ENCODE measurements around the gene CDH13.

CDH13 gene

GRCh38 chr16:83160287-83161020 lies 533.7 kb downstream of the CDH13 start:
- no peaks in the 10 kb centered on the region for H3K79me2 ChIP-seq (ENCODE audit: control insufficient read depth, low read length)
- H3F3A ChIP-seq (ENCODE audit: control insufficient read depth, insufficient read depth): no peaks in the 10 kb centered on the region
- no peak overlapping the region for H3K4me3 ChIP-seq (ENCODE audit: low read length)
- H3K9me3 ChIP-seq (ENCODE audit: control insufficient read depth, insufficient read depth, low read length): no peaks in the 10 kb centered on the region
- no peaks in the 10 kb centered on the region for H4K20me1 ChIP-seq (ENCODE audit: control insufficient read depth, insufficient read depth, low read depth, low read length)
- H3K27ac ChIP-seq (ENCODE audit: low read depth, low read length): no peak overlapping the region
- H3K4me1 ChIP-seq (ENCODE audit: control insufficient read depth, low read length): no peaks in the 10 kb centered on the region
- H3K36me3 ChIP-seq (ENCODE audit: control insufficient read depth, low read length): no peaks in the 10 kb centered on the region
- no peaks in the 10 kb centered on the region for H3K27me3 ChIP-seq (ENCODE audit: control insufficient read depth, low read length)
- no peak for TF ChIP-seq CTCF (IDR thresholded peaks at IDR 0.05; ENCODE audit: low read depth, low read length, poor library complexity, severe bottlenecking)
- no peak for TF ChIP-seq EZH2phosphoT487 (IDR thresholded peaks at IDR 0.05; ENCODE audit: borderline replicate concordance, low read length)
- no peaks in the 10 kb centered on the region for H3K9me2 ChIP-seq (replicated peaks; ENCODE audit: control insufficient read depth, low read length)
- no peak overlapping the region for H3K4me2 ChIP-seq (ENCODE audit: low read length)

- Histone ChIP-seq H4K20me1 (ENCODE audit: control insufficient read depth, insufficient read depth, low read depth, low read length) (no peaks in the 10 kb centered on the region), H3K36me3 (ENCODE audit: control insufficient read depth, low read length) (no peaks in the 10 kb centered on the region), H3K79me2 (ENCODE audit: control insufficient read depth, low read length) (no peaks in the 10 kb centered on the region), H3K9me3 (ENCODE audit: control insufficient read depth, insufficient read depth, low read length) (no peaks in the 10 kb centered on the region), H3K4me1 (ENCODE audit: control insufficient read depth, low read length) (no peaks in the 10 kb centered on the region), H3K27ac (ENCODE audit: low read depth, low read length) (no peak overlapping the region), H3K27me3 (ENCODE audit: control insufficient read depth, low read length) (no peaks in the 10 kb centered on the region), H3K4me3 (ENCODE audit: low read length) (no peak overlapping the region), H3F3A (ENCODE audit: control insufficient read depth, insufficient read depth) (no peaks in the 10 kb centered on the region), H3K9me2 (replicated peaks; ENCODE audit: control insufficient read depth, low read length) (no peaks in the 10 kb centered on the region), H3K4me2 (ENCODE audit: low read length) (no peak overlapping the region)
- TF ChIP-seq CTCF (IDR thresholded peaks at IDR 0.05; ENCODE audit: low read depth, low read length, poor library complexity, severe bottlenecking): no peak
- no peak for TF ChIP-seq EZH2phosphoT487 (IDR thresholded peaks at IDR 0.05; ENCODE audit: borderline replicate concordance, low read length)
Observed at GRCh38 chr16:83162791-83163190, 536.0 kb downstream of the CDH13 start.

GRCh38 chr16:83164816-83165215 lies 538.0 kb downstream of the CDH13 start:
- no peaks in the 10 kb centered on the region for H3F3A ChIP-seq (ENCODE audit: control insufficient read depth, insufficient read depth)
- H3K4me2 ChIP-seq (ENCODE audit: low read length): no peak overlapping the region
- no peaks in the 10 kb centered on the region for H3K36me3 ChIP-seq (ENCODE audit: control insufficient read depth, low read length)
- no peak for TF ChIP-seq EZH2phosphoT487 (IDR thresholded peaks at IDR 0.05; ENCODE audit: borderline replicate concordance, low read length)
- TF ChIP-seq CTCF (IDR thresholded peaks at IDR 0.05; ENCODE audit: low read depth, low read length, poor library complexity, severe bottlenecking): no peak
- no peaks in the 10 kb centered on the region for H3K27me3 ChIP-seq (ENCODE audit: control insufficient read depth, low read length)
- no peaks in the 10 kb centered on the region for H3K79me2 ChIP-seq (ENCODE audit: control insufficient read depth, low read length)
- H3K9me3 ChIP-seq (ENCODE audit: control insufficient read depth, insufficient read depth, low read length): no peaks in the 10 kb centered on the region
- no peaks in the 10 kb centered on the region for H4K20me1 ChIP-seq (ENCODE audit: control insufficient read depth, insufficient read depth, low read depth, low read length)
- no peak overlapping the region for H3K27ac ChIP-seq (ENCODE audit: low read depth, low read length)
- no peaks in the 10 kb centered on the region for H3K4me1 ChIP-seq (ENCODE audit: control insufficient read depth, low read length)
- H3K4me3 ChIP-seq (ENCODE audit: low read length): no peak overlapping the region
- no peaks in the 10 kb centered on the region for H3K9me2 ChIP-seq (replicated peaks; ENCODE audit: control insufficient read depth, low read length)

Data from DOHH2 (cell line).